Measurements from ENCODE around the gene MRPL51. TPM values are rescaled to one million over a fixed set of nuclear protein-coding genes. Genes with fewer than 3 reads are reported as not detected.
A peak's percentile ranks its signal among the peaks of the same experiment; 100 is the strongest.

The MRPL51 gene
- total RNA-seq, 2 donors from 2014 or later, result 132 to 220 TPM

- intact Hi-C loops (cut with DNase I), result loop anchor here (5.0 kb wide), 1 partner anchor 142 kb away; no protein-coding TSS in a partner anchor
Observed at GRCh38 chr12:6463858-6464257, 29.2 kb downstream of the MRPL51 start.

GRCh38 chr12:6463216-6463615 lies 29.8 kb downstream of the MRPL51 start:
- no peak for DNase-seq
- intact Hi-C loops (cut with DNase I), result loop anchor here (5.0 kb wide), 1 partner anchor 141 kb away; no protein-coding TSS in a partner anchor
- no peak for TF ChIP-seq CTCF (IDR thresholded peaks at IDR 0.05)
- peaks cover 10% of the 10 kb centered on the region for H3K4me1 ChIP-seq
- H3K9ac ChIP-seq (ENCODE audit: low read depth in 2 of 2, low read length in 2 of 2), result no peak overlapping the region
- no peak overlapping the region for H3K4me3 ChIP-seq
- peaks cover 12% of the 10 kb centered on the region for H3K36me3 ChIP-seq
- H3K27ac ChIP-seq, result peak overlapping the region; percentile 32
- no peaks in the 10 kb centered on the region for H3K9me3 ChIP-seq
- H3K27me3 ChIP-seq, result no peaks in the 10 kb centered on the region

More at GRCh38 chr12:6463858-6464257, 29.2 kb downstream of the MRPL51 start:
- Histone ChIP-seq H3K36me3 (peaks cover 8% of the 10 kb centered on the region), H3K4me1 (peaks cover 14% of the 10 kb centered on the region), H3K9me3 (no peaks in the 10 kb centered on the region), H3K27me3 (no peaks in the 10 kb centered on the region), H3K4me3 (no peak overlapping the region), H3K27ac (peak overlapping the region; percentile 32), H3K9ac (ENCODE audit: low read depth in 2 of 2, low read length in 2 of 2) (peak overlapping the region in 1 of 2 donors; percentile 3)
- no peak for DNase-seq
- no peak for TF ChIP-seq CTCF (IDR thresholded peaks at IDR 0.05)

GRCh38 chr12:6462234-6462995 lies 30.6 kb downstream of the MRPL51 start:
- Histone ChIP-seq H3K4me1 (peaks cover 5% of the 10 kb centered on the region), H3K27me3 (no peaks in the 10 kb centered on the region), H3K27ac (peak overlapping the region; percentile 62), H3K9me3 (no peaks in the 10 kb centered on the region), H3K36me3 (peaks cover 20% of the 10 kb centered on the region), H3K9ac (ENCODE audit: low read depth in 2 of 2, low read length in 2 of 2) (peak overlapping the region in 1 of 2 donors; percentile 18), H3K4me3 (no peak overlapping the region)
- DNase-seq, result no peak
- TF ChIP-seq CTCF (IDR thresholded peaks at IDR 0.05), result no peak
- intact Hi-C loops (cut with DNase I), result loop anchor here (5.0 kb wide), 1 partner anchor 140 kb away; no protein-coding TSS in a partner anchor

- peak overlapping the region in 1 of 2 donors; percentile 18 for H3K9ac ChIP-seq (ENCODE audit: low read depth in 2 of 2, low read length in 2 of 2)
- H3K9me3 ChIP-seq, result no peaks in the 10 kb centered on the region
- peak; percentile 58 for DNase-seq
- intact Hi-C loops (cut with DNase I), result loop anchor here (5.0 kb wide), 1 partner anchor 139 kb away; no protein-coding TSS in a partner anchor
- no peak for TF ChIP-seq CTCF (IDR thresholded peaks at IDR 0.05)
- H3K4me1 ChIP-seq, result peaks cover 5% of the 10 kb centered on the region
- no peak overlapping the region for H3K4me3 ChIP-seq
- H3K36me3 ChIP-seq, result peaks cover 20% of the 10 kb centered on the region
- no peaks in the 10 kb centered on the region for H3K27me3 ChIP-seq
- peak overlapping the region; percentile 62 for H3K27ac ChIP-seq
Observed at GRCh38 chr12:6461401-6462233, 31.4 kb downstream of the MRPL51 start.

- DNase-seq, result no peak
- Histone ChIP-seq H3K4me1 (peaks cover 4% of the 10 kb centered on the region), H3K36me3 (peaks cover 20% of the 10 kb centered on the region), H3K27me3 (no peaks in the 10 kb centered on the region), H3K9ac (ENCODE audit: low read depth in 2 of 2, low read length in 2 of 2) (peak overlapping the region in 1 of 2 donors; percentile 16), H3K27ac (peak overlapping the region; percentile 62), H3K9me3 (no peaks in the 10 kb centered on the region), H3K4me3 (no peak overlapping the region)
- intact Hi-C loops (cut with DNase I), result loop anchor here (5.0 kb wide), 1 partner anchor 139 kb away; no protein-coding TSS in a partner anchor
- TF ChIP-seq CTCF (IDR thresholded peaks at IDR 0.05), result no peak
Observed at GRCh38 chr12:6460751-6461371, 32.2 kb downstream of the MRPL51 start.

Data from colonic mucosa (tissue), 4 donors.